PC-3 (cell line): Measurements from ENCODE around the gene DND1. TPM values are rescaled to one million over a fixed set of nuclear protein-coding genes. Genes with fewer than 3 reads are reported as not detected.

Experiments used
- ATAC-seq: fragments of 200-7000 bp; cut with Tn5 transposase; 2 replicates; pipeline ENCODE4 v1.9.1; 2020; ENCODE audit warnings: mild to moderate bottlenecking, moderate library complexity
- BruUV-seq: library from RNA; stranded (reverse); fragments of 400-500 nt; replicated peaks from 2 replicates; lab custom pipeline; 2021; lab: Mats Ljungman, UMichigan
- CTCF ChIA-PET: fragments of 300-600 bp; sonication (Branson Sonifier 250); formaldehyde crosslinking; loops from one replicate; lab custom pipeline; 2022; ENCODE audit warnings: antibody characterized with exemption; lab: Charles Lee
- POLR2A ChIA-PET: fragments of 300-600 bp; sonication (Branson Sonifier 250); formaldehyde crosslinking; loops from one replicate; lab custom pipeline; 2022; ENCODE audit warnings: antibody characterized with exemption; ENCODE audit not compliant: unreplicated experiment; lab: Charles Lee
- DNase-seq: peaks from one replicate; pipeline ENCODE4 v3.0.0-alpha.2; 2015
- H2AFZ ChIP-seq: fragments of 300-600 bp; sonication (generic); 2 replicates; pipeline ENCODE4 v1.6.0; 2016; ENCODE audit warnings: antibody characterized with exemption, low read length
- H3F3A ChIP-seq: fragments of 300-600 bp; sonication (generic); one replicate; pipeline ENCODE4 v1.6.0; 2017; ENCODE audit warnings: antibody characterized with exemption, low read length, control low read depth, mild to moderate bottlenecking; ENCODE audit not compliant: unreplicated experiment
- H3K27ac ChIP-seq: fragments of 300-600 bp; sonication (generic); 2 replicates; pipeline ENCODE4 v1.5.1; 2016; ENCODE audit warnings: mild to moderate bottlenecking, low read length
- H3K27me3 ChIP-seq: fragments of 300-600 bp; sonication (generic); 2 replicates; pipeline ENCODE4 v1.6.1; 2016; ENCODE audit warnings: low read length, mixed read lengths
- H3K36me3 ChIP-seq: fragments of 300-600 bp; sonication (generic); 2 replicates; pipeline ENCODE4 v1.6.1; 2016; ENCODE audit warnings: low read depth, mixed run types, low read length, mixed read lengths
- H3K4me1 ChIP-seq: fragments of 300-600 bp; sonication (generic); 2 replicates; pipeline ENCODE4 v1.5.1; 2016; ENCODE audit warnings: low read length; ENCODE audit not compliant: insufficient read depth
- H3K4me2 ChIP-seq: fragments of 300-600 bp; sonication (generic); 2 replicates; pipeline ENCODE4 v1.6.0; 2016; ENCODE audit warnings: low read length
- H3K4me3 ChIP-seq: fragments of 300-600 bp; sonication (generic); 2 replicates; pipeline ENCODE4 v1.5.1; 2016; ENCODE audit warnings: mild to moderate bottlenecking, low read length, mixed read lengths
- H3K79me2 ChIP-seq: fragments of 300-600 bp; sonication (generic); 2 replicates; pipeline ENCODE4 v1.6.1; 2017; ENCODE audit warnings: low read length, mixed read lengths
- H3K9ac ChIP-seq: fragments of 300-600 bp; sonication (generic); 2 replicates; pipeline ENCODE4 v1.6.0; 2016; ENCODE audit warnings: mild to moderate bottlenecking, low read length
- H3K9me2 ChIP-seq: fragments of 300-600 bp; sonication (generic); replicated peaks from 2 replicates; pipeline ENCODE4 v1.6.1; 2016; ENCODE audit warnings: mixed run types, low read length, mixed read lengths
- H3K9me3 ChIP-seq: fragments of 300-600 bp; sonication (generic); 2 replicates; pipeline ENCODE4 v1.6.1; 2016; ENCODE audit warnings: low read length, mixed read lengths
- H4K20me1 ChIP-seq: fragments of 300-600 bp; sonication (generic); 2 replicates; pipeline ENCODE4 v1.6.1; 2016; ENCODE audit warnings: low read length, mixed read lengths
- CTCF ChIP-seq: fragments of 300-600 bp; sonication (generic); conservative IDR thresholded peaks from 2 replicates; pipeline ENCODE4 v1.5.1; 2017; ENCODE audit warnings: antibody characterized with exemption, low read depth, mild to moderate bottlenecking, low read length
- EZH2 ChIP-seq: fragments of 300-600 bp; sonication (generic); IDR thresholded peaks from one replicate; pipeline ENCODE4 v1.6.1; 2017; ENCODE audit warnings: antibody characterized with exemption, mild to moderate bottlenecking, low read length; ENCODE audit not compliant: unreplicated experiment
- EZH2phosphoT487 ChIP-seq: fragments of 300-600 bp; sonication (generic); IDR thresholded peaks from 2 replicates; pipeline ENCODE4 v1.6.1; 2018; ENCODE audit warnings: mild to moderate bottlenecking, antibody characterized with exemption, low read length, borderline replicate concordance
- intact Hi-C: fragments of 100-400 bp; cut with micrococcal nuclease; formaldehyde crosslinking; loops from 2 replicates; pipeline ENCODE4 v1.9.0; 2023
- total RNA-seq: library from RNA; depleted of rRNA; stranded (reverse); fragments of >200 nt; gene quantifications from 2 replicates; pipeline ENCODE4 v1.2.3, GENCODE V29; 2014

Gene DND1
- total RNA-seq, 1 experiment from 2014 or later: 1.1 TPM

GRCh38 chr5:140713562-140714094, 40.3 kb upstream of the DND1 start:
- H3K79me2 ChIP-seq: no peaks in the 10 kb centered on the region
- TF ChIP-seq CTCF: no peak
- no peak for TF ChIP-seq EZH2phosphoT487
- no peak for TF ChIP-seq EZH2
- H3K4me1 ChIP-seq: peaks cover 8% of the 10 kb centered on the region; the same call in 1 of the 2 replicates
- no peaks in the 10 kb centered on the region for H3K9me3 ChIP-seq
- H3K9me2 ChIP-seq: no peaks in the 10 kb centered on the region
- no peak overlapping the region for H3K4me2 ChIP-seq
- H3K4me3 ChIP-seq: no peak overlapping the region
- CTCF ChIA-PET: no interaction called here
- BruUV-seq: no TSS peak
- peaks cover 8% of the 10 kb centered on the region for H3F3A ChIP-seq
- H3K27me3 ChIP-seq: no peaks in the 10 kb centered on the region
- POLR2A ChIA-PET: no interaction called here
- H3K27ac ChIP-seq: no peak overlapping the region
- no peak overlapping the region for H3K9ac ChIP-seq
- H2AFZ ChIP-seq: no peak overlapping the region
- ATAC-seq (no peak), DNase-seq (no peak)
- no peaks in the 10 kb centered on the region for H4K20me1 ChIP-seq
- no peaks in the 10 kb centered on the region for H3K36me3 ChIP-seq
- intact Hi-C loops: loop anchor here (10.0 kb wide), 1 partner anchor 169 kb away; the partner anchor contains the start of gene EIF4EBP3

DNA sequence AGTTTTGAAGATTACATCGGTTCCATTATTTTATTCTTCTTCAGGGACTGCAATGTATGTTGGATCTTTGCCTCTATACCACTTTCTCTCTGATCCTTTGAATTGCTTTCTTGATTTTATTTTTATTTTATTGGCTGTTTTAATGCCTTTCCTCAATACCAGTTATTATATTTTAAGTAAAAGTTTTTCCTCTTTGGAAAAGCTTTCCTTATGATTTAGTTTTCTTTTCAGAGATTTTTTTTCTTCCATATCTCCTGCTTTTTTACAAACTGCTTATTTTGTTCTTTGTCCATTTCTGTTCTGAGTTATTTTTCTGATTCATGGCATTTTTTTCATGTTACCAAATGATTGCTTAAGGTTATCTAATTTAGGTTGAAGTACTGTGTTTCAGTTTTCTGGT, 38.4 kb upstream of the DND1 start:
- H3K36me3 ChIP-seq: no peaks in the 10 kb centered on the region; the same call in 1 of the 2 replicates
- BruUV-seq: no TSS peak
- H3F3A ChIP-seq: peaks cover 8% of the 10 kb centered on the region
- ChIA-PET CTCF (interaction anchor here (0.9 kb wide), 1 partner anchor 8 kb away, joined by 4 read pairs; no protein-coding TSS in a partner anchor), POLR2A (interaction anchor here (0.5 to 1.3 kb wide), 2 partner anchors 12 to 1440 kb away, joined by 3 to 8 read pairs; partner anchors contain the start of gene ZMAT2)
- H3K9me3 ChIP-seq: no peaks in the 10 kb centered on the region
- DNase-seq (no peak), ATAC-seq (no peak)
- H3K9ac ChIP-seq: no peak overlapping the region
- H3K4me2 ChIP-seq: peak overlapping the region; percentile 77
- no peaks in the 10 kb centered on the region for H3K27me3 ChIP-seq
- H3K4me3 ChIP-seq: peak overlapping the region; percentile 54
- H3K4me1 ChIP-seq: peaks cover 8% of the 10 kb centered on the region; the same call in 1 of the 2 replicates
- H3K79me2 ChIP-seq: no peaks in the 10 kb centered on the region
- H2AFZ ChIP-seq: no peak overlapping the region
- H3K9me2 ChIP-seq: no peaks in the 10 kb centered on the region
- intact Hi-C loops: loop anchor here (1.0 to 10.0 kb wide), 3 partner anchors 8 to 167 kb away; partner anchors contain the start of genes EIF4EBP3, IK and NDUFA2
- no peaks in the 10 kb centered on the region for H4K20me1 ChIP-seq
- TF ChIP-seq CTCF (no peak), EZH2 (no peak), EZH2phosphoT487 (no peak)
- H3K27ac ChIP-seq: 0 out of 2 replicates have a peak overlapping the region, but pooled peaks have one; percentile 85
